Body of pancreas (tissue), 4 donors: Measurements from ENCODE around the gene PRDM10. TPM values are rescaled to one million over a fixed set of nuclear protein-coding genes. Genes with fewer than 3 reads are reported as not detected.

Experiments
- ATAC-seq: fragments of 150-250 bp; one replicate; pipeline ENCODE4 v1.9.1; 2016
- DNase-seq, 4 donors: peaks; one replicate each; pipeline ENCODE4 v3.0.0-alpha.2; 2019
- H3K27ac ChIP-seq, 4 donors: fragments of 200-600 bp; sonication (generic); 1 replicate in 3 of 4; 2 replicates in 1 of 4; pipeline versions ENCODE4 v1.5.1 to v1.6.1; 2016 to 2019; ENCODE audit warnings: mild to moderate bottlenecking in 1 of 4, mixed read lengths in 1 of 4, moderate library complexity in 1 of 4
- H3K27me3 ChIP-seq, 2 donors: fragments of 200-600 bp; sonication (generic); one replicate each; pipeline ENCODE4 v1.6.0; 2016; ENCODE audit warnings: mild to moderate bottlenecking in 1 of 2
- H3K36me3 ChIP-seq, 2 donors: fragments of 200-600 bp; sonication (generic); replicated peaks in 1 of 2; 2 replicates each; pipeline ENCODE4 v1.5.1; 2016; ENCODE audit warnings: low read depth in 2 of 2; ENCODE audit not compliant: insufficient read depth in 1 of 2
- H3K4me1 ChIP-seq: fragments of 200-600 bp; sonication (generic); one replicate; pipeline ENCODE4 v1.6.0; 2016
- H3K4me3 ChIP-seq, 2 donors: fragments of 200-600 bp; sonication (generic); 1 replicate in 1 of 2; 2 replicates in 1 of 2; pipeline ENCODE4 v1.5.1; 2016 to 2019
- H3K9me3 ChIP-seq, 3 donors: fragments of 200-600 bp; sonication (generic); 1 replicate in 2 of 3; 2 replicates in 1 of 3; pipeline ENCODE4 v1.5.1; 2016
- POLR2A ChIP-seq, 3 donors: fragments of 450-650 bp; IDR thresholded peaks; one replicate each; pipeline ENCODE4 v1.6.1; 2016; ENCODE audit warnings: antibody characterized with exemption in 3 of 3, mild to moderate bottlenecking in 2 of 3
- WGBS, 2 donors: methylation state at CpG; one replicate each; pipeline ENCODE4 v1.1.5; 2017; 5-methylcytosine and 5-hydroxymethylcytosine counted together
- intact Hi-C: fragments of 100-400 bp; cut with DNase I; formaldehyde crosslinking; loops from one replicate; pipeline ENCODE4 v1.15.1; 2023
- total RNA-seq, 2 donors: library from RNA; depleted of rRNA; stranded (reverse); fragments of >200 nt; gene quantifications; one replicate each; pipeline ENCODE4 v1.1.0, GENCODE V29; 2016
- TF ChIP-seq, protein P1 (sequence below), 7 experiments: fragments of 450-650 bp in 4 of 7; fragments of 200-600 bp in 3 of 7; sonication (generic) in 3 of 7; IDR thresholded peaks; one replicate each; pipeline ENCODE4 v1.5.1; 2016 to 2019; ENCODE audit warnings: antibody characterized with exemption in 7 of 7

The PRDM10 gene
- total RNA-seq, 2 donors from 2014 or later = 4.7 to 14.5 TPM

DNA sequence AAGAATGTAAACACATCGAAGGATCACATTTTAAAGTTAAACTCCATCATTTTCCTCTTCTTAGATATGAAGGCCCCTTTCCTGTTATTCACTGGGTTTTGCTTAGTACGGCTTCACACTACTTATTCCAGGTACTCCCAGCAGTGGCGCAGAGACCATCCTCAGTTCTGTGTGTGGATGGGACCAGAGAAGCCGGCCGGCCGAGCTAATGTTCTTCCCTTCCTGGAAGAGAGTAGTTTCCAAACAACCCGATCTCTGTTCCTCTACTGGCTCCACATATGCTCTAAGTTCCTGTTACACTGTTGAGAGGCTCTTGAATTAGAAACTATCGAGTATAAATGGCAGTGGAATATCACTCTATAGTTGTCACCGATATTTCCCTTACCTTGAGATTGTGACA is 106.6 kb downstream of the PRDM10 start:
- H3K4me3 ChIP-seq = peak overlapping the region in 1 of 2 donors; percentile 79
- intact Hi-C loops = no loop called here
- peaks cover 11% of the 10 kb centered on the region for H3K4me1 ChIP-seq
- peak overlapping the region in 3 of 4 donors; percentile 75 to 78 (median 77) for H3K27ac ChIP-seq
- 62 to 71% methylated on average over 9 of the region's 9 CpGs for WGBS, 2 donors
- peak in 1 of 4 donors; percentile 8 for DNase-seq
- no peaks in the 10 kb centered on the region for H3K27me3 ChIP-seq
- no peaks in the 10 kb centered on the region for H3K9me3 ChIP-seq
- TF ChIP-seq, protein P1, sequence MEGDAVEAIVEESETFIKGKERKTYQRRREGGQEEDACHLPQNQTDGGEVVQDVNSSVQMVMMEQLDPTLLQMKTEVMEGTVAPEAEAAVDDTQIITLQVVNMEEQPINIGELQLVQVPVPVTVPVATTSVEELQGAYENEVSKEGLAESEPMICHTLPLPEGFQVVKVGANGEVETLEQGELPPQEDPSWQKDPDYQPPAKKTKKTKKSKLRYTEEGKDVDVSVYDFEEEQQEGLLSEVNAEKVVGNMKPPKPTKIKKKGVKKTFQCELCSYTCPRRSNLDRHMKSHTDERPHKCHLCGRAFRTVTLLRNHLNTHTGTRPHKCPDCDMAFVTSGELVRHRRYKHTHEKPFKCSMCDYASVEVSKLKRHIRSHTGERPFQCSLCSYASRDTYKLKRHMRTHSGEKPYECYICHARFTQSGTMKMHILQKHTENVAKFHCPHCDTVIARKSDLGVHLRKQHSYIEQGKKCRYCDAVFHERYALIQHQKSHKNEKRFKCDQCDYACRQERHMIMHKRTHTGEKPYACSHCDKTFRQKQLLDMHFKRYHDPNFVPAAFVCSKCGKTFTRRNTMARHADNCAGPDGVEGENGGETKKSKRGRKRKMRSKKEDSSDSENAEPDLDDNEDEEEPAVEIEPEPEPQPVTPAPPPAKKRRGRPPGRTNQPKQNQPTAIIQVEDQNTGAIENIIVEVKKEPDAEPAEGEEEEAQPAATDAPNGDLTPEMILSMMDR (IDR thresholded peaks at IDR 0.05) = no peak
- no peak for TF ChIP-seq POLR2A (IDR thresholded peaks at IDR 0.05)
- ATAC-seq = no peak
- H3K36me3 ChIP-seq = peaks cover 0 to 6% of the 10 kb centered on the region in 2 donors

DNA sequence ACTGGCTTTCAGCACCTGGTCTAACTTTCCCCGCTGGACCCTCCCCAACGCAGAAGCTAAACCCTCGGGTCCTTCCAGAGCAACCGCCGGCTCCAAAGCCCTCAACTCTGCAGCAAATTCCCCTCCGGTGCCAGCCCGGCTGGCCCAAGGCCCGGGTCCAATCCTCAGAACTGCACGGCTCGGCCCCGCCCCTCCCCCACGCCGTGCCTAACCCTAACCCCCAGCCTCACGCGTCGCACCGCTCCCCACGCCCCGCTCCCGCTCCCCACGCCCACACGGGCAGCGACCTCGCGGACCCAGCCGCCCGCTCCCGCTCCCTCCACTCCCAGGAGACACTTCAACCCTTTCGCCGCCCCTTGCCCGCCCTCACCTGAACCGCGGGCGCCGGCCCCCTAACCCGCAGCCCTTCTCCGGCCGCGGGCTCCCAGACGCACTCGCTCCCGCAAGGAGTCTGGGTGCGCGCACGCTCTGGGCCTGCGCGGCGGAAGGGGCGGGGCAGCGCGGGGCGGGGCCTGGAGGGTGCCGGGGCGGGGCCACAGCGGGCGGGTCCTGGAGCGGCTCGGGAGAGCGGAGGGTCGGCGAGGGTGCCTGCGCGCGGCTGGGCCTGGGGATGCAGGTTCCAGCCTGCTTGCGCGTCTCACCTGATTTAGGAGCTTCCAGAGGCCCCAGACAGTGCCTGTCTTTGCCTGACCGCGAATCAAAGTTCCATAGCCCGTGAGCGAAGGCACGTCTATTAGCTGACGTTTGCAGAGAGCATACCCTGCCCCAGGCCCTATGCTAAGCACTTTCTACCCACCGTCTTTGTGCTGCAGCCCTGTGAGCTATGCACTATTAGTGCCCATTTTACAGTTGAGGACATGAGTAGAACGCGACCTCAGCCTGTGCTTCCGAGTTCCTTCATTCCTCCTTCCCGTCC is 107.3 kb downstream of the PRDM10 start, which contains the start of gene NFRKB:
TSS of gene NFRKB (minus strand) at position 453 of the 916 bp plus-strand sequence. CDS start 2,729 bp downstream, outside the sequence.
- Histone ChIP-seq H3K4me3 (peak within 1 kb of the TSS; percentile 79 to 88), H3K36me3 (peaks cover 0 to 8% of the 10 kb centered on the region in 2 donors), H3K9me3 (no peaks in the 10 kb centered on the region), H3K27me3 (no peaks in the 10 kb centered on the region), H3K4me1 (peaks cover 11% of the 10 kb centered on the region), H3K27ac (peak within 1 kb of the TSS; percentile 75 to 78 (median 76))
- 0 to 2% methylated on average over 40 to 67 of the region's 77 CpGs for WGBS, 2 donors
- TF ChIP-seq, protein P1 (IDR thresholded peaks at IDR 0.05) = peak in 1 of 7 experiments; percentile 25
- peak; percentile 52 to 80 (median 79) for TF ChIP-seq POLR2A (IDR thresholded peaks at IDR 0.05)
- DNase-seq (peak; percentile 85 to 91 (median 88)), ATAC-seq (peak; percentile 99)
- intact Hi-C loops = no loop called here

DNA sequence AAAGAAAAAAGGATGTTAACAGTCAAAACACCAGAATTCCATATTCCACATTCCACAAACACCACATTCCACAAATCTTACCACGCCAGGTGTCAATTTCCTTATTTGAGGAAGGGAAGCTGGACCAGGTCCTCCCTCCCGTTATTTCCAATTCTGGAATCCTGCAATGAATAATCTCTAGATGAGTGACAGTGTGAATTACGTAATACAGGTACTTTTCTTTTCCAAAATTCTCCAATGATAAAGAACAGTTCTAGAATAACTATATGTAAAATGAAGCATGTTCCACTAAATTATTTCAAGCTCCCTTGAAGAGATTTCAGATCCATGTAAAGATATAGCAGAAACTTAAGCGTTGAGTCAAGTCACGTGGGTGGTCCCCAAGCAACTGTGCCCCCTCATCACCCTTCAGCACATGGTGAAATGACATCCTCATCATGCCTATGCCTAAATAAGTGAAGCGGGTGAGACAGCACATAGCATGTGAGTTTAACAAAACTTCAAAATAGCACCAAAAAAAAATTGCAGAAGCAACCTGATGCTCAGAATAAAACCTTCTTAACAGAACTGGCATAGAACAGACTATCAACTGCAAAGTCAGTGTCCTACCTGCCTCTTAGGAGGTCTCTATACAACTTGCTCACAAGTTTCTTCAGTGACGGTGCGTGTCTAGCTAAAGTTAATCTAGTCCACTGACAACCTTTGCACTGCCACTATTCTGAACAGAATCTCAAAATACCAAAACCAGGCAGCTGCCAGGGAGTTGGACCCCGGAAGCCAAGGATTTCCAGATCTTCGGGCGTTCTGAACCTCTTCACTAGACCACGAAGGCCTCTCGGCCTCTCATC is 108.1 kb downstream of the PRDM10 start:
- TF ChIP-seq POLR2A (IDR thresholded peaks at IDR 0.05) = no peak
- TF ChIP-seq, protein P1 (IDR thresholded peaks at IDR 0.05) = no peak
- Histone ChIP-seq H3K4me3 (peak overlapping the region; percentile 79 to 88), H3K4me1 (peaks cover 11% of the 10 kb centered on the region), H3K36me3 (peaks cover 0 to 8% of the 10 kb centered on the region in 2 donors), H3K27ac (peak overlapping the region; percentile 75 to 78 (median 76)), H3K9me3 (no peaks in the 10 kb centered on the region), H3K27me3 (no peaks in the 10 kb centered on the region)
- DNase-seq = no peak
- no peak for ATAC-seq
- intact Hi-C loops = no loop called here
- 14 to 16% methylated on average over 13 of the region's 13 CpGs for WGBS, 2 donors

DNA sequence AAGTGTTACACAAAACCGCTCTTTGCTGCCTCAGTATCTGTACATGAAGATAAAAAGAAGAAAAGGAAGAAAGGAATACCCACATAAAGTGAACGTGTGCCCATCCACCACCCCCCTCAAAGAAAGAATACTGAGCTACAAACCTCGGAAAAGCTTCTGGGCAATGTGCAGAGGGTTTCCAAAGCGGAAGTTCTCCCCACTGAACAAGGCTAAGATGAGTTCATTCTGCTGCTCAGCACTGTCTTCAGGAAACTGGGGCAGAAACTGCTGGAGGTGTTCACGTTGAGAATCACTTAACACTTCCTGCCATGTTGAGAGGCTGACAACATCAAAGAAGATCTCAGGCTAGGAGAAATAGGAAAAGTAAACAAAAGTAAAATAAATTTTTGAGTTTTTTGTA is 114.2 kb downstream of the PRDM10 start:
- intact Hi-C loops = no loop called here
- Histone ChIP-seq H3K9me3 (no peaks in the 10 kb centered on the region), H3K27me3 (no peaks in the 10 kb centered on the region), H3K27ac (no peak overlapping the region), H3K36me3 (peaks cover 24 to 42% of the 10 kb centered on the region in 2 donors), H3K4me3 (no peak overlapping the region), H3K4me1 (no peaks in the 10 kb centered on the region)
- no peak for ATAC-seq
- 88% methylated on average over 5 of the region's 5 CpGs for WGBS, 2 donors
- no peak for TF ChIP-seq POLR2A (IDR thresholded peaks at IDR 0.05)
- TF ChIP-seq, protein P1 (IDR thresholded peaks at IDR 0.05) = no peak
- no peak for DNase-seq
